Mesendoderm (in vitro differentiated cells): ENCODE data around the gene ARPC5L.
"Not testable (repeated sequence)": the region's sequence is repeated elsewhere in the genome, so short reads cannot be mapped to it uniquely, and the experiment has no call there.

Experiments
- DNase-seq: peaks from one replicate; pipeline ENCODE4 v3.0.0; 2013
- H2AK5ac ChIP-seq: 2 replicates; pipeline ENCODE4 v1.6.1; 2013; ENCODE audit warnings: low read length, inconsistent platforms
- H2BK120ac ChIP-seq: 2 replicates; pipeline ENCODE4 v1.6.1; 2013; ENCODE audit warnings: low read depth, mild to moderate bottlenecking, low read length, moderate library complexity, mixed read lengths
- H2BK15ac ChIP-seq: replicated peaks from 2 replicates; pipeline ENCODE4 v1.6.1; 2013; ENCODE audit warnings: low read depth, mild to moderate bottlenecking, moderate library complexity
- H2BK5ac ChIP-seq: 2 replicates; pipeline ENCODE4 v1.6.1; 2013; ENCODE audit warnings: low read length, inconsistent platforms
- H3K18ac ChIP-seq: 2 replicates; pipeline ENCODE4 v1.6.1; 2013; ENCODE audit warnings: mild to moderate bottlenecking, low read length, mixed read lengths
- H3K23ac ChIP-seq: one replicate; pipeline ENCODE4 v1.6.1; 2013; ENCODE audit warnings: low read length
- H3K27ac ChIP-seq: 2 replicates; pipeline ENCODE4 v1.5.1; 2013; ENCODE audit warnings: low read depth, mild to moderate bottlenecking, inconsistent platforms, low read length, moderate library complexity
- H3K27me3 ChIP-seq: 2 replicates; pipeline ENCODE4 v1.6.1; 2013; ENCODE audit warnings: low read length, control low read depth, mild to moderate bottlenecking, inconsistent platforms; ENCODE audit not compliant: insufficient read depth, poor library complexity
- H3K36me3 ChIP-seq: 2 replicates; pipeline ENCODE4 v1.6.1; 2013; ENCODE audit warnings: low read length, inconsistent platforms; ENCODE audit not compliant: control insufficient read depth, insufficient read depth
- H3K4ac ChIP-seq: one replicate; pipeline ENCODE4 v1.6.1; 2013; ENCODE audit warnings: low read depth, mild to moderate bottlenecking, low read length, moderate library complexity
- H3K4me1 ChIP-seq: 2 replicates; pipeline ENCODE4 v1.6.1; 2013; ENCODE audit warnings: low read depth, low read length, inconsistent platforms; ENCODE audit not compliant: control insufficient read depth
- H3K4me2 ChIP-seq: 2 replicates; pipeline ENCODE4 v1.6.1; 2013; ENCODE audit warnings: low read length
- H3K4me3 ChIP-seq: 2 replicates; pipeline ENCODE4 v1.5.1; 2013; ENCODE audit warnings: mild to moderate bottlenecking, low read length
- H3K56ac ChIP-seq: one replicate; pipeline ENCODE4 v1.6.1; 2013; ENCODE audit warnings: low read length
- H3K79me1 ChIP-seq: 2 replicates; pipeline ENCODE4 v1.6.1; 2013; ENCODE audit warnings: low read length, inconsistent platforms
- H3K79me2 ChIP-seq: 2 replicates; pipeline ENCODE4 v1.6.1; 2013; ENCODE audit warnings: mild to moderate bottlenecking, low read length; ENCODE audit not compliant: control insufficient read depth, insufficient read depth
- H3K9ac ChIP-seq: 2 replicates; pipeline ENCODE4 v1.6.1; 2013; ENCODE audit warnings: low read length, inconsistent platforms
- H4K5ac ChIP-seq: one replicate; pipeline ENCODE4 v1.6.1; 2013; ENCODE audit warnings: low read length
- H4K8ac ChIP-seq: one replicate; pipeline ENCODE4 v1.6.1; 2013; ENCODE audit warnings: low read depth, mild to moderate bottlenecking, control low read depth, low read length, moderate library complexity
- WGBS: extraction: QIAGEN DNeasy Blood & Tissue Kit; methylation state at CpG from one replicate; pipeline ENCODE4 v1.1.7; 2013; ENCODE audit warnings: low lambda C conversion rate, missing lambda C conversion rate; ENCODE audit not compliant: insufficient coverage; ENCODE audit errors: extremely low coverage; 5-methylcytosine and 5-hydroxymethylcytosine counted together

ARPC5L gene

GRCh38 chr9:124844291-124844690, 17.6 kb upstream of the ARPC5L start:
- no peak overlapping the region for H3K4ac ChIP-seq
- H3K79me2 ChIP-seq = no peaks in the 10 kb centered on the region
- no peak overlapping the region for H2BK120ac ChIP-seq
- H2BK5ac ChIP-seq = no peak overlapping the region
- no peak overlapping the region for H3K4me3 ChIP-seq
- no peak for DNase-seq
- no peaks in the 10 kb centered on the region for H3K4me1 ChIP-seq
- H3K56ac ChIP-seq = no peak overlapping the region
- no peak overlapping the region for H3K18ac ChIP-seq
- no CpG with 5 or more reads among the region's 4 CpGs for WGBS
- H3K4me2 ChIP-seq = no peak overlapping the region
- H3K23ac ChIP-seq = no peak overlapping the region
- no peak overlapping the region for H2BK15ac ChIP-seq
- H3K79me1 ChIP-seq = no peaks in the 10 kb centered on the region
- H3K9ac ChIP-seq = no peak overlapping the region
- no peak overlapping the region for H3K27ac ChIP-seq
- no peak overlapping the region for H4K5ac ChIP-seq
- no peak overlapping the region for H2AK5ac ChIP-seq
- H3K36me3 ChIP-seq = no peaks in the 10 kb centered on the region
- H3K27me3 ChIP-seq = no peaks in the 10 kb centered on the region
- H4K8ac ChIP-seq = no peak overlapping the region

GRCh38 chr9:124846467-124846866, 15.5 kb upstream of the ARPC5L start:
- not testable (repeated sequence) for H3K4me3 ChIP-seq, H3K18ac ChIP-seq, H2BK15ac ChIP-seq, H3K4ac ChIP-seq, H4K5ac ChIP-seq, H2AK5ac ChIP-seq, H2BK5ac ChIP-seq, H3K9ac ChIP-seq, DNase-seq, H3K36me3 ChIP-seq, H3K27me3 ChIP-seq, H3K79me1 ChIP-seq, H3K27ac ChIP-seq, H3K23ac ChIP-seq, H3K56ac ChIP-seq, H3K4me2 ChIP-seq, H3K4me1 ChIP-seq, H4K8ac ChIP-seq, H3K79me2 ChIP-seq, H2BK120ac ChIP-seq
- no CpG with 5 or more reads among the region's 9 CpGs for WGBS

- no peak overlapping the region for H2BK5ac ChIP-seq
- H4K5ac ChIP-seq = no peak overlapping the region
- H3K79me2 ChIP-seq = no peaks in the 10 kb centered on the region
- no peak overlapping the region for H3K9ac ChIP-seq
- H3K27ac ChIP-seq = no peak overlapping the region
- H3K4me1 ChIP-seq = no peaks in the 10 kb centered on the region
- H2BK120ac ChIP-seq = no peak overlapping the region
- H2AK5ac ChIP-seq = no peak overlapping the region
- H3K4ac ChIP-seq = no peak overlapping the region
- H3K4me3 ChIP-seq = no peak overlapping the region
- no peak overlapping the region for H3K23ac ChIP-seq
- no peaks in the 10 kb centered on the region for H3K27me3 ChIP-seq
- no peak overlapping the region for H4K8ac ChIP-seq
- no peak for DNase-seq
- no peaks in the 10 kb centered on the region for H3K36me3 ChIP-seq
- WGBS = no CpG with 5 or more reads among the region's 6 CpGs
- H3K4me2 ChIP-seq = no peak overlapping the region
- no peak overlapping the region for H3K18ac ChIP-seq
- H2BK15ac ChIP-seq = no peak overlapping the region
- H3K79me1 ChIP-seq = no peaks in the 10 kb centered on the region
- H3K56ac ChIP-seq = no peak overlapping the region
These were observed 15.0 kb upstream of the ARPC5L start for GRCh38 chr9:124846969-124847368.

DNA sequence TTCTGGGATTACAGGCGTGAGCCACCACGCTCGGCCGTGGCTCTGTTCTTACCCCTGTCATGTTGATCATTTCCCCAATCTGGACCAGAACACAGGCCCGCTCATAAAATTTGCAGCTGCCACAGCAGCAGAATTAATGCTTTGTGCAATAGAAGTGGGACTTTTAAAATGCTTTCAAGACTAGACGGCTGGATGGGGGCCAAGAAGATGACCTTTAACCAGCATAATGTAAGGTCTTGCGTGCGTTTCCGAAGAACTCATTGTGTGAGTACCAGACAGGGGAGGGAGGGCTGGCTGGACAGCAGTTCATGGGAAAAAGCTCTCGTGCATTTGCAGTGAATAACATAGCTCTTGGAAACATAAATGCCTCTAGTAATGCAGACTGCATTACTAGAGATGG, 12.1 kb upstream of the ARPC5L start:
- Histone ChIP-seq H3K79me2 (no peaks in the 10 kb centered on the region), H4K8ac (no peak overlapping the region), H2BK5ac (no peak overlapping the region), H3K4me1 (no peaks in the 10 kb centered on the region), H3K27ac (no peak overlapping the region), H3K18ac (no peak overlapping the region), H3K4me3 (no peak overlapping the region), H3K36me3 (no peaks in the 10 kb centered on the region), H4K5ac (no peak overlapping the region), H3K4ac (no peak overlapping the region), H3K4me2 (no peak overlapping the region), H3K23ac (no peak overlapping the region), H3K9ac (no peak overlapping the region), H3K27me3 (no peaks in the 10 kb centered on the region), H3K79me1 (no peaks in the 10 kb centered on the region), H3K56ac (no peak overlapping the region), H2BK15ac (no peak overlapping the region), H2BK120ac (no peak overlapping the region), H2AK5ac (no peak overlapping the region)
- DNase-seq = no peak
- WGBS = no CpG with 5 or more reads among the region's 10 CpGs

GRCh38 chr9:124852121-124852828, 9.7 kb upstream of the ARPC5L start:
- Histone ChIP-seq H2BK15ac (no peak overlapping the region), H4K8ac (no peak overlapping the region), H3K23ac (no peak overlapping the region), H4K5ac (no peak overlapping the region), H3K79me1 (no peaks in the 10 kb centered on the region), H3K27ac (no peak overlapping the region), H3K9ac (no peak overlapping the region), H3K4me1 (no peaks in the 10 kb centered on the region), H3K18ac (no peak overlapping the region), H3K4me2 (no peak overlapping the region), H3K4ac (no peak overlapping the region), H2AK5ac (no peak overlapping the region), H3K36me3 (peaks cover 1% of the 10 kb centered on the region), H3K79me2 (no peaks in the 10 kb centered on the region), H3K4me3 (no peak overlapping the region), H2BK5ac (no peak overlapping the region), H3K56ac (no peak overlapping the region), H3K27me3 (no peaks in the 10 kb centered on the region), H2BK120ac (no peak overlapping the region)
- no peak for DNase-seq
- no CpG with 5 or more reads among the region's 13 CpGs for WGBS
